Testis (tissue), 2 donors: ENCODE results near the gene ARHGEF11.

ENCODE experiments used
- POLR2A ChIP-seq: fragments of 450-650 bp; IDR thresholded peaks from one replicate; pipeline ENCODE4 v1.6.1; 2017; ENCODE audit warnings: antibody characterized with exemption, mild to moderate bottlenecking, moderate library complexity
- TF ChIP-seq, protein P1 (sequence below), 3 experiments: fragments of 450-650 bp in 2 of 3; fragments of 200-600 bp in 1 of 3; sonication (generic) in 1 of 3; IDR thresholded peaks; one replicate each; pipeline ENCODE4 v1.5.1; 2016 to 2019; ENCODE audit warnings: antibody characterized with exemption in 3 of 3, mild to moderate bottlenecking in 2 of 3, moderate library complexity in 1 of 3

DNA sequence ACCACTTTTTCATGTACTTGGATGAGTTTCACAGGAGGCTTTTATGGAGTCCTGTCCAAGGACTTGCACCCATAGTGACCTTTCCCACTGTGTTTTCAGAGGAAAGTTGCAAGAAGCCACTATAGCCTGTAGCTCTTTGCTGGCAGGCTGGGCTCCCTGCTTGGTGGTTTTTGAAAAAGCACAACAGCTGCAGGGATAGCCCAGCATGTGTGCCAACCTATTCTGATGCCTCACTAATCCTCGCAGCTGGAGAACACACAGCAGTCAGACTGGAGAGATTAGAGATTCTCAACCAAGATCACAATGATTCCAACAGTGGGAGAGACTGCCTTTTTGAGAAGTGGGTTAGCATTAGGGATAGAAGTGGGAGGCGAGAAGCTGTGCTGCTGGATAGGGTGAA, 24.1 kb upstream of the ARHGEF11 start:
- TF ChIP-seq, protein P1, sequence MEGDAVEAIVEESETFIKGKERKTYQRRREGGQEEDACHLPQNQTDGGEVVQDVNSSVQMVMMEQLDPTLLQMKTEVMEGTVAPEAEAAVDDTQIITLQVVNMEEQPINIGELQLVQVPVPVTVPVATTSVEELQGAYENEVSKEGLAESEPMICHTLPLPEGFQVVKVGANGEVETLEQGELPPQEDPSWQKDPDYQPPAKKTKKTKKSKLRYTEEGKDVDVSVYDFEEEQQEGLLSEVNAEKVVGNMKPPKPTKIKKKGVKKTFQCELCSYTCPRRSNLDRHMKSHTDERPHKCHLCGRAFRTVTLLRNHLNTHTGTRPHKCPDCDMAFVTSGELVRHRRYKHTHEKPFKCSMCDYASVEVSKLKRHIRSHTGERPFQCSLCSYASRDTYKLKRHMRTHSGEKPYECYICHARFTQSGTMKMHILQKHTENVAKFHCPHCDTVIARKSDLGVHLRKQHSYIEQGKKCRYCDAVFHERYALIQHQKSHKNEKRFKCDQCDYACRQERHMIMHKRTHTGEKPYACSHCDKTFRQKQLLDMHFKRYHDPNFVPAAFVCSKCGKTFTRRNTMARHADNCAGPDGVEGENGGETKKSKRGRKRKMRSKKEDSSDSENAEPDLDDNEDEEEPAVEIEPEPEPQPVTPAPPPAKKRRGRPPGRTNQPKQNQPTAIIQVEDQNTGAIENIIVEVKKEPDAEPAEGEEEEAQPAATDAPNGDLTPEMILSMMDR (IDR thresholded peaks at IDR 0.05) = no peak
- TF ChIP-seq POLR2A = no peak
